ENCODE results near the gene PADI4.

The PADI4 gene, protein sequence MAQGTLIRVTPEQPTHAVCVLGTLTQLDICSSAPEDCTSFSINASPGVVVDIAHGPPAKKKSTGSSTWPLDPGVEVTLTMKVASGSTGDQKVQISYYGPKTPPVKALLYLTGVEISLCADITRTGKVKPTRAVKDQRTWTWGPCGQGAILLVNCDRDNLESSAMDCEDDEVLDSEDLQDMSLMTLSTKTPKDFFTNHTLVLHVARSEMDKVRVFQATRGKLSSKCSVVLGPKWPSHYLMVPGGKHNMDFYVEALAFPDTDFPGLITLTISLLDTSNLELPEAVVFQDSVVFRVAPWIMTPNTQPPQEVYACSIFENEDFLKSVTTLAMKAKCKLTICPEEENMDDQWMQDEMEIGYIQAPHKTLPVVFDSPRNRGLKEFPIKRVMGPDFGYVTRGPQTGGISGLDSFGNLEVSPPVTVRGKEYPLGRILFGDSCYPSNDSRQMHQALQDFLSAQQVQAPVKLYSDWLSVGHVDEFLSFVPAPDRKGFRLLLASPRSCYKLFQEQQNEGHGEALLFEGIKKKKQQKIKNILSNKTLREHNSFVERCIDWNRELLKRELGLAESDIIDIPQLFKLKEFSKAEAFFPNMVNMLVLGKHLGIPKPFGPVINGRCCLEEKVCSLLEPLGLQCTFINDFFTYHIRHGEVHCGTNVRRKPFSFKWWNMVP

DNA sequence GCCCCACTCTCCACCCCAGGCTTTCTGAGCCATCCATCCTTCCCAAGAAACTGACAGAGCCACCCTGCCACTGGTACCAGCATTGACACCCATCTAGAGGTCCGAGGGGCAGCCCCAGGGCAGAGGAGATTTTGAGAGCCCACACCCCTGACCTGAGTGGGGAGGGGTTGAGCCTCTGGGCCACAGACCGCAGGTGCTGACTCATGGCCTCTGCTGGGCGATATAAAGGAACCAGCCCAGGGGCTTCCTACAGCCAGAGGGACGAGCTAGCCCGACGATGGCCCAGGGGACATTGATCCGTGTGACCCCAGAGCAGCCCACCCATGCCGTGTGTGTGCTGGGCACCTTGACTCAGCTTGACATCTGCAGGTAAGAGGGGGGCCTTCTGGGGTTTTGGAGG, at the start of gene PADI4:
PADI4 (plus strand) TSS at position 252 of the 400 bp plus-strand sequence; CDS start at position 278, 26 bp downstream.
- H3K27ac ChIP-seq: peak within 1 kb of the TSS in 1 of 21 experiments; percentile 8

DNA sequence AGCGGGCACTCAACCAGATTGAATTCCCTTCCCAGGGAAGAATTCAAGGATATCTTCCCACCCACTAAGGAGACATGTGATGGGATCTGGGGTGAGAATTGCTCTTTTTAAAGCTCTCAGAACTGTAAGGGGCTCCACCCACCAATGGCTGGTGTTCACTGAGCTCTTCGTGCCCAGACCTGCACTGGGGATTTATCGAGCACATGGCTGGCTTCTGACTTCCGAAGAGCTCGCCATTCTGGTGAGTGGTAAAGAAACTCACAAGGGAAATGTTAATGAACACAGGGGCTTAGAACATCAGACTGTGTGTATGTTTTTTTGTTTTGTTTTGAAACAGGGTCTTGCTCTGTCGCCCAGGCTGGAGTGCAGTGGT, 49.3 kb upstream of the PADI4 start:
- no peak overlapping the region for H3K4me3 ChIP-seq
- peak overlapping the region in 1 of 21 experiments; percentile 56 for H3K27ac ChIP-seq

More for the DNA sequence above, at the start of gene PADI4:
- H3K4me3 ChIP-seq: no peak within 1 kb of the TSS

DNA sequence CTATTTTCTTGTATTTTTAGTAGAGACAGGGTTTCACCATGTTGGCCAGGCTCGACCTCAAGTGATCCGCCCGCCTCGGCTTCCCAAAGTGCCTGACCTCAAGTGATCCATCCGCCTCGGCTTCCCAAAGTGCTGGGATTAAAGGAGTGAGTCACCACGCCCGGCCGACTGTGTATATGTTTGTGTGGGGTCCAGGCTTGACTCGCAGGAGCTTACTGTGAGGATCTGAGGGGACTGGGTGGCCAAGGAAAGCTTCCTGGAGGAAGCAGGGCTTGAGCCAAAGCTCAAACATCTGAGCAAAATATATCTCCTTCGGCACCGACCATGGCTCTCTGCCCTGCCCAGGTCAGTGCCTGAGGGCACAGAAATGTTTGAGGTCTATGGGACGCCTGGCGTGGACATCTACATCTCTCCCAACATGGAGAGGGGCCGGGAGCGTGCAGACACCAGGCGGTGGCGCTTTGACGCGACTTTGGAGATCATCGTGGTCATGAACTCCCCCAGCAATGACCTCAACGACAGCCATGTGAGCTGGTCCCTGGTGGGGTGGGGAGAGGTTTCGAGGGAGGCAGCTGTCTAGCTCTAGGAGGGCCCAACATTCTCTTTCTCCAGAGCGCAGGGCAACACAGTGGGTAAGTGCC, 48.6 kb upstream of the PADI4 start:
- H3K4me3 ChIP-seq: no peak overlapping the region
- H3K27ac ChIP-seq: peak overlapping the region in 1 of 21 experiments; percentile 56

DNA sequence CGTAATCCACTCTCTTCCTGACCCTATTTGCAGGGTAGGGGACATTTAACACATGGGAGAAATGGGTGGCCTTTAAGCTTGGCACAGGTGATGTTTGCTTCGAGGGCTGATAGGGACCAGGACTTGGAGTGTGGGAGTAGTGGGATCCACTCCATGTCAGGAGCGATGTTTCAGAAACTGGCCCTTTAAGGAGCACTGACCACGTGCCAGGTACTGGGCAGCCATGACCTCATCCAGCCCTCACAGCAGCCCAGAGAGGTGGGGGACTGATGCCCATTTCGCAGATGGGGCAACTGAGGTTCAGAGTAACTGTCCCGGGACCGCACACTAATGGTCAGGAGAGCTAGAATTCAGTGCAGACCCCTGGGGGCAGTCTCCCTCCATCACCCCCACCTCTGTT, 47.7 kb upstream of the PADI4 start:
- Histone ChIP-seq H3K4me3 (no peak overlapping the region), H3K27ac (no peak overlapping the region)

DNA sequence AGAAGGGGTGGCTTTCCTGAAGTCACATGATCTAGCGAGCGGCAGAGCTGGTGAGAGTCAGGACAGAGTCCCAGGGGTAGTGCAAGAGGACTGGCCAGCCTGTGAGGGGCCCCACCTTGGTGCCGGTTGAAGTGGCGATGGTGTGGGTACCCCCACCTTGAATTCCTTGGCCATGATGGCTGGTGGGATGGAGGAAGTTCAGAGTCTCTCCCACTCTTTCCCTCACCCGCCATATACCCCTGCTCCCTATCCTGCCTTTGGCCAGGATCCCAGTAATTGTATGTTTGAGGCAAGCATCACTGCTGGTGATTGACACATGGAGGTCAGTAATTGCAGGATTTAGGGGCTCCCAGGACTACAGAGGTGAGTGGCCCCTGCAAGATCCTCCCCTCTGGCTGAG, 47.3 kb upstream of the PADI4 start:
- H3K4me3 ChIP-seq: no peak overlapping the region
- no peak overlapping the region for H3K27ac ChIP-seq

DNA sequence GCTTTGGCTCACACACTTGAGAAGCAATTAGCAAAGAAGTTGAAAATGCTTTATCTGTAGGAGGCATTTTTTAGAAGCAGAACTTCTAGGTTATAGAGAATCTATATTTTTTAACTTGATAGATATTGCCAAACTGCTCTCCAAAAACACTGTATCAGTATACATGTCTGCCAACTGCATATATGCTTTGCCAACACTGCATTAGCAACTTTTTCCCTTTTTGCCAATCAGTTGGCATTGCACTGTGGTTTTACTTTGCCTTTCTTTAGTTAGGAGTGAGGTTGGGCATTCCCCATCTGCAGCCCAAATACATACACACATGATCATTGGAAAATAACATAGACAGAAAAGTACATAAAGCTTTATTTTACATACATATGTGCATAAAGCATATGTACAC, 44.1 kb upstream of the PADI4 start:
- H3K4me3 ChIP-seq: no peak overlapping the region
- H3K27ac ChIP-seq: no peak overlapping the region

DNA sequence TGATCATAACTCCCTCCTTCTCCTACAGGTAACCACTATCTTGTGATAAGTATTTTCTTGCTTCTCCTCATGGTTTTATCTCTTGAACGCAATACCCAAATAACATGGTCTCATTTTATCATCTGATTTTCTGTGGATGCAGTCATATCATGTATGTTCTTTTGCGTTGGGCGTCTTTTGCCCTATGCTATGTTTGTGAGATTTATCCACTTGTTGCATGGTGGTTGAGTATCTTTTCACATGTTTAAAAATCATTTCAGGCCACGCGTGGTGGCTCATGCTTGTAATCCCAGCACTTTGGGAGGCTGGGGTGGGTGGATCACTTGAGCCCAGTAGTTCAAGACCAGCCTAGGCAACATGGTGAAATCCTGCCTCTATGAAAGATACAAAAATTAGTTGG, 43.5 kb upstream of the PADI4 start:
- no peak overlapping the region for H3K27ac ChIP-seq
- no peak overlapping the region for H3K4me3 ChIP-seq

DNA sequence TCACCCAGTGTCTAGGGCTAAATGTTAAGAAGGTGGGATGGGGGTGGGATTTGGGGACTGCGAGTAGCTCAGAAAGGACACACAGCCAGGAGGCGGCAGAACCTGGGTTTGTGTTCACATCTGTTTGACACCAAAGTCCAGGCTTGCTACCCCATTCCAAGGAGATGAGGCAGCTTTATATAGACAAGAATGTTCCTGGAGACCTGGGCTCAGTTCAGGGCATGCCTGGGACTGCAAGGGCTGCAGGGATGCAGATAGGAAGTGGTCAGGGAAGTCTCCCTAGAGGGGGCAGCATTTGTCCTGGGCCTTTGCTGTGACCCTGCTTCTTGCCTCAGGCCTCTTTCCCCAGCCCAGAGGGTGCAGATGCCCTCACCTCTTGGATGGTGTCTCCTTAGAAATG, 42.8 kb upstream of the PADI4 start:
- no peak overlapping the region for H3K27ac ChIP-seq
- no peak overlapping the region for H3K4me3 ChIP-seq

DNA sequence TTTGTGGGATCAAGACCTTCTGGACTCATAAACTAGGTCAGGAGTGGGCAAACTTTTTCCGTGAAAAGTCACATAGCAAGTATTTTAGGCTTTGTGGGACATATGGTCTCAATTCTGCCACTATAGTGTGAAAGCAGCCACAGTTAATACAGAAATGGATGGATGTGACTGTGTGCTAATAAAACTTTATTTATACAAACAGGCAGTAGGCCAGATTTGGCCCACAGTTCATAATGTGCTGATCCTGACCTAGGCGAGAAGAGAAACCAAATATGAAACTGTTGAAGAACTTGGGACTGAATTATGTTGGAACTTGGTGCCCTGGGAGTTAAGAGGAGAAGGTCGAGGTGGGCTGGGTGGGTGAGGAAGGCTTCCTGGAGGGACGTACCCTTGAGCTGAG, 42.0 kb upstream of the PADI4 start:
- Histone ChIP-seq H3K27ac (no peak overlapping the region), H3K4me3 (no peak overlapping the region)

DNA sequence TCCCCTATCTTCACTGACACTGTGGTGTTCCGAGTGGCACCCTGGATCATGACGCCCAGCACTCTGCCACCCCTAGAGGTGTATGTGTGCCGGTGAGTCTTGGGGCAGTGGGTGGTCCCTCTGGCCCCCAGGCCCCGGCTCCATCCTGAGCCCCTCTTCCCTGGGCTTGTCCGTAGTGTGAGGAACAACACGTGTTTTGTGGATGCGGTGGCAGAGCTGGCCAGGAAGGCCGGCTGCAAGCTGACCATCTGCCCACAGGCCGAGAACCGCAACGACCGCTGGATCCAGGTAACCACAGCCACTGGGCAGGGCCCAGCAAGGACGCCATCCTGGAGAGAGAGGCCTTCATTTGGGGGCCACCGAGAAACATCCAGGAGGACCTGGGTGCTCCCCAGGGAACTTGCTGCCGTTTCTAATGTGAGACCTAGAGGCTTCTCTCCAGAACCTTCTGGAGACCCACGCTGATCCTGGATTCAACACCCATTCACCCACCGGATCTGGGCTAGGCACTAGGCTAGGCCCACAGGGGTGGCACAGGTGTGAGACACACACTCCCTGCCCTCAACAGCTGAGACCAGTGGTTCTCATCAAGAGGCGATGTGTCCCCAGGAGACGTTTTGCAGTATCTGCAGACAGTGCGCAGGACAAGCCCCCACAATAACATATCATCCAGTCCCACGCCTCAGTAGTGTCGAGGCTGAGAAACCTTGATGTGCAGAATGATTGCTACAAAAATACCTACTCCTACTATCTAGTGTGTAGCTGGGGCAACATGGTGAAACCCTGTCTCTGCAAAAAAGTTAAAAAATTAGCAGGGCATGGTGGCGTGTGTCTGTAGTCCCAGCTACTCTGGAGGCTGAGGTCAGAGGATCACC, 36.9 kb upstream of the PADI4 start:
- Histone ChIP-seq H3K4me3 (no peak overlapping the region), H3K27ac (no peak overlapping the region)

DNA sequence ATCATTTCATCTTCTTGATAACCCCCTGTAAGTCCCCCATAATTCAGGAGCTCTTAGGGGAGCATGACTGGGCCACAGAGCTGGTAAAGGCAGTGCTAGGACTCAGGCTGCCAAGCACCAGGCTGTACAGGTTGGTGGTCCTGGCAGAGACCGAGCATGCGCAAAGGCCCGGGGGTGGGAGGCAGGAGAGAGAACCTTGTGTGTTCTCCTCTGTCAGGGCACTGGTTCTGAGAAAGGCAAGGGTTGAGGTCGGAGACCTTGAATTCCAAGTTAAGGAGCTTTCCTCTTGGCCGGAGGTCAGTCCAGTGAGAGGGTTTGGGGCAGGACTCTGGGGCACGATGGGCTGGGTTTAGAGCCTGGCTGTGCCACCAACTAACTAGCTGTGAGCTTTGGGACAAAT, 35.9 kb upstream of the PADI4 start:
- H3K27ac ChIP-seq: no peak overlapping the region
- no peak overlapping the region for H3K4me3 ChIP-seq

DNA sequence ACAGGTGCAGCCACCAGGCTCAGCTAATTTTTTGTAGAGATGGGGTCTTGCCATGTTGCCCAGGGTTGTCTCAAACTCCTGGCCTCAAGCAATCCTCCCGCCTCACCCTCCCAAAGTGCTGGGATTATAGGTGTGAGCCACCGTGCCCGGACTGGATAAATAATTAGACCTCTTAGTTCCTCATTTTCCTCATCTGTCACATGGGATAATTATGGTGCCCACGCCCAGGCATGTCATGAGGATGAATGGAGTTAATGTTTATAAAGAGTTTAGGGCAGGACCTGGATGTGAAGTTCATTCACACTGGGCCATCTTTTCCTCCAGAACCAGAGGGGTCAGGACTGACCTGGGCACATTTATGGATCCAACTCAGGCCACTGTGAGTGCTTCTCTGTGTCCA, 35.4 kb upstream of the PADI4 start:
- H3K27ac ChIP-seq: no peak overlapping the region
- H3K4me3 ChIP-seq: no peak overlapping the region

DNA sequence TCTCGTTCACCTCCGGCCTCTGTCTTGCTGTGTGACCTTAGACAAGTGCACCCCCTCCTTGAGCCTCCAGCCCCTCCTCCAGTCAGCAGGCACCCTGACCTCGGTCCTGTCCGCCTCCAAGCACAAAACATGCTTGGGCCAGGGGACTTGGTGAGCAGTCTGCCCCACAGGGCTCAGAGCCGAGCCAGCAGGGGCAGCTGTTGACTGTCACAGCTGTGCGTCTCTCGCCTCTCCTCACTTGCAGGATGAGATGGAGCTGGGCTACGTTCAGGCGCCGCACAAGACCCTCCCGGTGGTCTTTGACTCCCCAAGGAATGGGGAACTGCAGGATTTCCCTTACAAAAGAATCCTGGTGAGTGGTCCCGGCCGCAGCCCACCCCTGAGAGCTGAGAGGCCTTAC, 34.9 kb upstream of the PADI4 start:
- no peak overlapping the region for H3K4me3 ChIP-seq
- H3K27ac ChIP-seq: no peak overlapping the region

DNA sequence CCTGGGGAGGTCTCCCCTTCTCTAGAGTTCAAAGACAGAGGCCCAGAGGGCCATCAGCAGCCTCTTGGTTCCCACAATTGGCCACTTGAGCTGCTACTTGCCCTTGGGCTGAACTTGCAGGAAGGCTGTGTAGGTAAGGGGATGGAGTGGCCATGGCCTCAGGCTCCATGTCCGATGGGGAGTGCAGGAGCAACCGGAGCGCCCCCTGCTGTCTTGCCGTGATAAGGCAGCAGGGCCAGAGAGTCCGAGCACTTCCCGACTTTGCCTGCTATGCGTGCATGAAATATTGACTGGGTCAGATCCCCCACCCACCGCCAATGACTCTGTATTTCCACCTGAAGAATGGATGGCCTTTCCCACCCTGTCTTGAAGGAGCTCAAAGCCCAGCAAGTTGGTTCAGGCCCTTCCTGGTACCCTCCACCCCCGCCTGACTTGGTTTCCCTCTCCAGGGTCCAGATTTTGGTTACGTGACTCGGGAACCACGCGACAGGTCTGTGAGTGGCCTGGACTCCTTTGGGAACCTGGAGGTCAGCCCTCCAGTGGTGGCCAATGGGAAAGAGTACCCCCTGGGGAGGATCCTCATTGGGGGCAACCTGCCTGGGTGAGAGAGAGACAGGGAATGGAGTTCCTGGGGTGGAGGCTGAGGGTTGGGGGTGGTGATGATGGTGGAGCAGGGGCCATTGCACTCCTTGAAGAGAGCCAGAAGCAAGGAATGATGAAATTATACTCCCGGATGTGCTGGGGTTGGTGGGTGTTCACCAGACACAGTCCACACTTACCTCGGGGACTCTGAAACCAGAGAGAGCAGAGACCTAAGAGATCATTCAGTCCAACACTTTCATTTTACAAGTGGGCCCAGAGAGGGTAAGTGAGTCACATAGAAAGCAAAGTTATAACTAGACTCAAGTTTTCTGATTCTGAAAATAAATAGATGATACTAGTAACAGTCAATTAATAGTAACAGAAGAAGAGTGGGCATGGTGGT, 33.5 kb upstream of the PADI4 start:
- H3K27ac ChIP-seq: no peak overlapping the region
- no peak overlapping the region for H3K4me3 ChIP-seq

DNA sequence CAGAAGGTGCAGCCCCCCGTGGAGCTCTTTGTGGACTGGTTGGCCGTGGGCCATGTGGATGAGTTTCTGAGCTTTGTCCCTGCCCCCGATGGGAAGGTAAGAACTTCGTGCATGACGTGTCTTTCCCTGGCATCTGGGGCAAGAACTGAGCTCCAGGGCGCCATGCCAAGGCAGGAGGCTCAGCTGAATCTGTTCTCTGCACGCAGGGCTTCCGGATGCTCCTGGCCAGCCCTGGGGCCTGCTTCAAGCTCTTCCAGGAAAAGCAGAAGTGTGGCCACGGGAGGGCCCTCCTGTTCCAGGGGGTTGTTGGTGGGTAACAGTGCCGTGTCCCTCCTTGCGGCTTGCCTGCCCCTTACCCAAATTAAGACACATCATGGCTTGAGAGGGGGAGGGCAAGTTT, 31.4 kb upstream of the PADI4 start:
- Histone ChIP-seq H3K27ac (no peak overlapping the region), H3K4me3 (no peak overlapping the region)

DNA sequence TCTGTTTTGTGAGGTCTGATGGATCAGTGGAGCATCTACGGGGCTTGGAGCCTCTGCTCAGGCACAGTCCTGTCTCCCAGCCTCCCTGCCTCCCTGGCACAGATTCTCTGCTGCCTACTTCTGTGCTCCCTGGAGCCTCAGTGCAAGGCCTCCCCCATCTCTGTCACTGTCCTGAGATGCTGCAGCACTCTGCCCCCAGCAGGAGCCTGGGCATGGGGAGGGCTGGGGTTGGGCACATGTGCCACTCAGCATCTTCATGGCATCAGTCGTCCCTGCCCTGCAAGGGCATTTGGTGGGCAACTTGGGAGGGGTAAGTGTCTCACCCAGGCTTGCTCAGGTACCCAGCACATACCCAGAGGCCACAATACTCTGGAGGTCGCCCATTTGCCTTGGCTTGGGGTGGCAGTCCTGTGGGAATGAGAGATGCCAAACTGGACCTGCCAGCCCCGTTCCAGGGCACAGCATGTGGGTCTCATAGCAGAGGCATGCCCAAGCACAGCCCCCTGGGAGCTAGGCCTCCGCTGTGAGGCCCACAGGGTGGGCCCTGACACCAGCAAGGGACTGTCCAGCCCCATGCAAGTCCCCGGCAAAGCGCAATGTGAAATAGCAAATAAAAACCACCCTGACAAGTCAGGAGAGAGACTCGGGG, 30.4 kb upstream of the PADI4 start:
- Histone ChIP-seq H3K27ac (no peak overlapping the region), H3K4me3 (no peak overlapping the region)

DNA sequence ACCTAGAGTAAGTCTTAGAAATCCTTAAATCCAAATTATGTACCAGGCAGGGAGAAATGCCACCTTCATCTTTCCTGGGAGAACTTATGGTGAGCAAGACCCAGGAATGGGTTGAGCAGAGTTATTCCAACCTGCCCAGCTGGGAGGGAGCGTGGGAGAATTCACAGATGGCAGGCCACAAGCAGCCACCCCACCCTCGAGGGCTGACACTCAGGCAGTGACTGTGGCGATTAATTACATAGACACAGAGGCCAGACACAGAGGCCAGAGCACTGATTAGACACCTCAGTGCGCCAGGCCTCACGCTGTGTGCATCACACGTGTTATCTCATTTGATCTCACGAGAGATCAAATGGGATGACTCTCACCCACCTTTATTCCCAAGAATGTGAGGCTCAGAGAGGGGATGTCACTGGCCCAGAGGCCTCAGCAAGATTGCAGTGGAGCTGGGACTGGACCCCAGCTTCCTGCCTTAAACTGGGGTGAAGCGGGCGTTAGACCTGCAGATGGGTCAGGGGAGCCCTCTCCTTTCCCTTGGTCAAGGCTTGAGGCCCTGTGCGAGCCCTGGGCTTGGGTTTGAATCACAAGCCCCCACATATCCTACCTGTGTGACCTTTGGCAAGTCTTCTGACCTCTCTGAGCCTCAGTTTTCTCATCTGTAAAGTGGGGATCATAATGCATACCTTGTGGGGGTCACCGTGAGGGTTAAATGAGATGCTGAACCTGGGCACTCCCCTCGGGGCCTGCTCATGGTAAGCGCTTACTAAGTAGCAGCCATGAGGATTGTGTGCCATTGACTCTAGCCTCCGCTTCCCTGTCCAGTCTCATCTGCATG, 28.8 kb upstream of the PADI4 start:
- Histone ChIP-seq H3K27ac (no peak overlapping the region), H3K4me3 (no peak overlapping the region)

DNA sequence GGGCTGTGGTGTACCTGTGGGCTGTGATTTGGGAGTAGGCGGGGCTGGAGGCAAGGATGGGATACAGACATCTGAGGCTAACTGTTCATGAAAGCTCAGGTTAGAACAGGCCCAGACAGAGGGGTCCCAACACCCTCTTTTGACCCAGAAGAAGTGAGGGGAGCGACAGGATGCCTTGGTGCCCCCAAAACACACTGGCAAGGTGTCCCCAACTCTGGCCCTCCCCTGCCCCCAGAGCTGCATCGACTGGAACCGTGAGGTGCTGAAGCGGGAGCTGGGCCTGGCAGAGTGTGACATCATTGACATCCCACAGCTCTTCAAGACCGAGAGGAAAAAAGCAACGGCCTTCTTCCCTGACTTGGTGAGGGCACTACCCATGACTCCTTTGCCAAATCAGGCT, 27.6 kb upstream of the PADI4 start:
- no peak overlapping the region for H3K4me3 ChIP-seq
- H3K27ac ChIP-seq: no peak overlapping the region

Data from skin epidermis (tissue), 12 donors.